Gastrocnemius medialis (tissue), 4 donors: Measurements from ENCODE around the gene PSMB10. TPM values are rescaled to one million over a fixed set of nuclear protein-coding genes. Genes with fewer than 3 reads are reported as not detected.

Experiments used
- ATAC-seq, 2 donors: fragments of 150-250 bp; one replicate each; pipeline ENCODE4 v1.9.1; 2016
- DNase-seq, 2 donors: peaks; one replicate each; pipeline ENCODE4 v3.0.0-alpha.2; 2019
- H3K27ac ChIP-seq, 4 donors: fragments of 200-600 bp; sonication (generic); 1 replicate in 1 of 4; 2 replicates in 3 of 4; pipeline ENCODE4 v1.5.1; 2016 to 2018; ENCODE audit warnings: mild to moderate bottlenecking in 2 of 4, moderate library complexity in 1 of 4
- H3K27me3 ChIP-seq, 3 donors: fragments of 200-600 bp; sonication (generic) in 2 of 3; 1 replicate in 1 of 3; 2 replicates in 2 of 3; pipeline versions ENCODE4 v1.5.1 to v1.6.0; 2016 to 2019; ENCODE audit warnings: mild to moderate bottlenecking in 1 of 3, moderate library complexity in 1 of 3
- H3K36me3 ChIP-seq, 2 donors: fragments of 200-600 bp; sonication (generic) in 1 of 2; one replicate each; pipeline ENCODE4 v1.5.1; 2017 to 2018
- H3K4me1 ChIP-seq, 2 donors: fragments of 200-600 bp; sonication (generic) in 1 of 2; one replicate each; pipeline ENCODE4 v1.5.1; 2016 to 2017; ENCODE audit warnings: mild to moderate bottlenecking in 2 of 2
- H3K4me3 ChIP-seq, 4 donors: fragments of 200-600 bp; sonication (generic) in 3 of 4; 1 replicate in 1 of 4; 2 replicates in 3 of 4; pipeline ENCODE4 v1.5.1; 2016 to 2019; ENCODE audit warnings: mild to moderate bottlenecking in 2 of 4
- H3K9me3 ChIP-seq, 3 donors: fragments of 200-600 bp; sonication (generic) in 2 of 3; 1 replicate in 1 of 3; 2 replicates in 2 of 3; pipeline ENCODE4 v1.5.1; 2016 to 2019
- POLR2A ChIP-seq, 2 donors: fragments of 450-650 bp; IDR thresholded peaks; one replicate each; pipeline ENCODE4 v1.6.1; 2017; ENCODE audit warnings: antibody characterized with exemption in 2 of 2, mild to moderate bottlenecking in 2 of 2, moderate library complexity in 2 of 2
- in situ Hi-C, 4 donors: fragments of 200-750 bp; cut with MboI; loops; one replicate each; pipeline versions ENCODE4 v1.15.0 to v1.8.0; 2017; ENCODE audit warnings: low sequenced_read_pairs in 4 of 4
- intact Hi-C: fragments of 100-400 bp; cut with DNase I; formaldehyde crosslinking; loops from one replicate; pipeline ENCODE4 v1.15.1; 2023; ENCODE audit warnings: low total_unique reads
- total RNA-seq, 4 donors: library from RNA; depleted of rRNA; stranded (reverse); fragments of >200 nt; gene quantifications; one replicate each; pipeline versions ENCODE4 v1.1.0 to v1.2.3, GENCODE V29; 2016
- TF ChIP-seq, protein P1 (sequence below), 5 experiments: fragments of 450-650 bp in 3 of 5; fragments of 200-600 bp in 2 of 5; sonication (generic) in 2 of 5; IDR thresholded peaks in 4 of 5; conservative IDR thresholded peaks in 1 of 5; 1 replicate in 4 of 5; 2 replicates in 1 of 5; pipeline ENCODE4 v1.5.1; 2016 to 2019; ENCODE audit warnings: antibody characterized with exemption in 5 of 5, mild to moderate bottlenecking in 3 of 5, moderate library complexity in 3 of 5

PSMB10 gene
- total RNA-seq, 4 donors from 2014 or later, result 18.3 to 41.4 (median 23.9) TPM

DNA sequence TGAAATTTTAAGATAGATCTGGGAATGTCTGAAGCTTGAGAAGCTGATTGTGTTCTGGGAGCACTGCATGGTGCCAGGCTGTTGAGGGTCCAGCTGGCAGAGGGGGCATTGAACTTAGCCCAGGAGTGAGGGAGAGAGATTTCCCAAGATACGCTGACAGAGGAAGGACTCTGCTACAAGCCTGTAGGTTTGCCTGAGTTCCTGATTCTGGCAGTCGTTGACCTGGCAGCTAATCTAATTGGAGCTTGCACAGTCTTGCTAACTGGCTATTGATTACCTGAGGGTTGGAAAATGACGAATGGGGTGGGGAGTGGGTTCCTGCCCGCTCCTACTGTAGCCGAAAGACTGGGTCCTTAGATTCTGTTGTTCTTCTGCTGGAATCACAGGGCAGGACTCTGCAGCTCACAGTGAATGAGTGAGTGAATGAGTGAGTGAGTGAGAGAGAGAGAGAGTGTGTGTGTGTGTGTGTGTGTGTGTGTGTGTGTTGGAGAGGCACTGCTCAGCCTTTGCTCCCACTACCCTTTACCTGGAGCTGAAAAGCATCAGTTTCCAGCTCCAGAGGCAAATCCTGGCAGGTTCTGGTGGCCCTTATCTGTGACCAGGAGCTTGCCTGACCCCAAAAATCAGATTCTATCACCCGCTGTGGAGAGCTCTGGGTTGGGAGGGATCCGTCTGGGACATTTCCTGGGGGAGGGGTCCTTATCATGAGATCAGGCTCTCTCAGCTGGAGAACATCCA lies 21.7 kb downstream of the PSMB10 start:
- peaks cover 58 to 59% of the 10 kb centered on the region in 2 donors for H3K4me1 ChIP-seq
- no peaks in the 10 kb centered on the region for H3K9me3 ChIP-seq
- no peak for ATAC-seq
- H3K4me3 ChIP-seq, result no peak overlapping the region
- intact Hi-C loops (no loop called here), in situ Hi-C loops (no loop called here)
- peak overlapping the region; percentile 86 to 99 (median 95) for H3K27ac ChIP-seq
- peaks cover 0 to 20% of the 10 kb centered on the region in 2 donors for H3K36me3 ChIP-seq
- no peak for DNase-seq
- no peak for TF ChIP-seq POLR2A (IDR thresholded peaks at IDR 0.05)
- TF ChIP-seq, protein P1, sequence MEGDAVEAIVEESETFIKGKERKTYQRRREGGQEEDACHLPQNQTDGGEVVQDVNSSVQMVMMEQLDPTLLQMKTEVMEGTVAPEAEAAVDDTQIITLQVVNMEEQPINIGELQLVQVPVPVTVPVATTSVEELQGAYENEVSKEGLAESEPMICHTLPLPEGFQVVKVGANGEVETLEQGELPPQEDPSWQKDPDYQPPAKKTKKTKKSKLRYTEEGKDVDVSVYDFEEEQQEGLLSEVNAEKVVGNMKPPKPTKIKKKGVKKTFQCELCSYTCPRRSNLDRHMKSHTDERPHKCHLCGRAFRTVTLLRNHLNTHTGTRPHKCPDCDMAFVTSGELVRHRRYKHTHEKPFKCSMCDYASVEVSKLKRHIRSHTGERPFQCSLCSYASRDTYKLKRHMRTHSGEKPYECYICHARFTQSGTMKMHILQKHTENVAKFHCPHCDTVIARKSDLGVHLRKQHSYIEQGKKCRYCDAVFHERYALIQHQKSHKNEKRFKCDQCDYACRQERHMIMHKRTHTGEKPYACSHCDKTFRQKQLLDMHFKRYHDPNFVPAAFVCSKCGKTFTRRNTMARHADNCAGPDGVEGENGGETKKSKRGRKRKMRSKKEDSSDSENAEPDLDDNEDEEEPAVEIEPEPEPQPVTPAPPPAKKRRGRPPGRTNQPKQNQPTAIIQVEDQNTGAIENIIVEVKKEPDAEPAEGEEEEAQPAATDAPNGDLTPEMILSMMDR (IDR thresholded peaks at IDR 0.05 in 4 of 5, conservative IDR thresholded peaks at IDR 0.05 in 1 of 5), result no peak
- no peaks in the 10 kb centered on the region for H3K27me3 ChIP-seq

DNA sequence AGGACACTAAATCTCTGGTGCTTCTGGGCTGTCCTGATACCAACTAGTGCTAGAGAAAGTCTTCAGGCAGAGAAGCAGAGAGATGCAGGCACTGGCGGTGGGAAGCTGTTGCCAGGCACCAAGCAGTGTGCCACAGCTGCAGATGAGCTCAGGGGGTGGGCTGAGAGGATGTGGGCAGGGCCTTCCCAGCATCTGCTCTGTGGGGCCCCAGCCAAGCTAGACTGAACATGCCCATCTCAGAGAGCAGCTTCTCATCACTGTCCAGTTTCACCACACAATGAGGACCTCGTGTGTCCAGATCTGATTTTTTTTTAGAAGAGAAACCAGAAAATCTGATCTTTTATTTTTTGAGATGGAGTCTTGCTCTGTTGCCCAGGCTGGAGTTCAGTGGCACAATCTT lies 26.5 kb downstream of the PSMB10 start:
- Histone ChIP-seq H3K27me3 (no peaks in the 10 kb centered on the region), H3K4me1 (peaks cover 20 to 26% of the 10 kb centered on the region in 2 donors), H3K27ac (no peak overlapping the region), H3K36me3 (peaks cover 0 to 34% of the 10 kb centered on the region in 2 donors), H3K9me3 (no peaks in the 10 kb centered on the region), H3K4me3 (no peak overlapping the region)
- no peak for TF ChIP-seq POLR2A (IDR thresholded peaks at IDR 0.05)
- TF ChIP-seq, protein P1 (IDR thresholded peaks at IDR 0.05 in 4 of 5, conservative IDR thresholded peaks at IDR 0.05 in 1 of 5), result no peak
- in situ Hi-C loops, result no loop called here
- ATAC-seq, result no peak
- no peak for DNase-seq
- intact Hi-C loops, result no loop called here

DNA sequence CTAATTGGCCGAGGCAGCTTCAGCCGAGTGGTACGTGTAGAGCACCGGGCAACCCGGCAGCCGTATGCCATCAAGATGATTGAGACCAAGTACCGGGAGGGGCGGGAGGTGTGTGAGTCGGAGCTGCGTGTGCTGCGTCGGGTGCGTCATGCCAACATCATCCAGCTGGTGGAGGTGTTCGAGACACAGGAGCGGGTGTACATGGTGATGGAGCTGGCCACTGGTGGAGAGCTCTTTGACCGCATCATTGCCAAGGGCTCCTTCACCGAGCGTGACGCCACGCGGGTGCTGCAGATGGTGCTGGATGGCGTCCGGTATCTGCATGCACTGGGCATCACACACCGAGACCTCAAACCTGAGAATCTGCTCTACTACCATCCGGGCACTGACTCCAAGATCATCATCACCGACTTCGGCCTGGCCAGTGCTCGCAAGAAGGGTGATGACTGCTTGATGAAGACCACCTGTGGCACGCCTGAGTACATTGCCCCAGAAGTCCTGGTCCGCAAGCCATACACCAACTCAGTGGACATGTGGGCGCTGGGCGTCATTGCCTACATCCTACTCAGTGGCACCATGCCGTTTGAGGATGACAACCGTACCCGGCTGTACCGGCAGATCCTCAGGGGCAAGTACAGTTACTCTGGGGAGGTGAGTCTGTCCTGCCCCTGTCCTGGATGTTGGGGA lies 27.5 kb downstream of the PSMB10 start:
- Histone ChIP-seq H3K9me3 (no peaks in the 10 kb centered on the region), H3K36me3 (peaks cover 0 to 34% of the 10 kb centered on the region in 2 donors), H3K27me3 (no peaks in the 10 kb centered on the region), H3K4me1 (peaks cover 12 to 19% of the 10 kb centered on the region in 2 donors), H3K27ac (no peak overlapping the region), H3K4me3 (no peak overlapping the region)
- no peak for TF ChIP-seq POLR2A (IDR thresholded peaks at IDR 0.05)
- TF ChIP-seq, protein P1 (IDR thresholded peaks at IDR 0.05 in 4 of 5, conservative IDR thresholded peaks at IDR 0.05 in 1 of 5), result no peak
- no peak for ATAC-seq
- intact Hi-C loops, result no loop called here
- no peak for DNase-seq
- in situ Hi-C loops, result no loop called here

DNA sequence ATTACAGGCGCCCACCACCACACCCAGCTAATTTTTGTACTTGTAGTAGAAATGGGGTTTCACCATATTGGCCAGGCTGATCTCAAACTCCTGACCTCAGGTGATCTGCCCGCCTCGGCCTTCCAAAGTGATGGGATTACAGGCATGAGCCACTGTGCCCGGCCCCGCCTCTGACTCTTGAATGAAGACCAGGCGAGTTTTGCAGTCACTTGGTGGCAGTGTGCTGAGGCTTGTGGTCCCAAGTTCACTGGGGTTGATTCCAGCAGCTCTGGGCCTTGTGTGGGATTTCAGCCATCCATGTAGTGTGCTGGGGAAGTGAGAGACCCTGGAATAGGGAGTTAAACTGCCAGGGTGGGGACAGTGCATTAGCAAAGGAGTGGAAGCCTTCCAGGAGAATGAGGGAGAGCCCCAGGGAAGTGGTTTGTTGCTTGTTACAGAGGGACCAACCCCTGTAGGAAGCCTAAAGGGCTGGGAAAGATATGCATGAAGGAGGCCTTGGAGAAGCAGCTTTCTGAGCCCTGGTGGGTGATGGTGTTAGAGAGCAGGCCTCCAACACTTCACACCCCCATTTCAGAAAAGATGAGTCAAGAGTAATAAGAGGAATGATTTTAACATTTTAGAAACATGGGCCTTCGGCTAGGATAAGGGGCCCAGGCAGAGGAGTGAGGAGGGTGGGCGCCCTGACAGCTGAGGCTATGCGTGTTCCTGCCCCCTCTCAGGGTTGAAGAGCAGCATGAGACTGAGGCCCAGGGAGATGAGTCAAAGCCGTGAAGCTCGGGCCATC lies 29.1 kb downstream of the PSMB10 start:
- H3K9me3 ChIP-seq, result no peaks in the 10 kb centered on the region
- peak overlapping the region in 2 of 4 donors; percentile 9 to 20 for H3K27ac ChIP-seq
- in situ Hi-C loops (no loop called here), intact Hi-C loops (no loop called here)
- TF ChIP-seq POLR2A (IDR thresholded peaks at IDR 0.05), result no peak
- H3K4me3 ChIP-seq, result no peak overlapping the region
- peaks cover 12 to 19% of the 10 kb centered on the region in 2 donors for H3K4me1 ChIP-seq
- peaks cover 0 to 34% of the 10 kb centered on the region in 2 donors for H3K36me3 ChIP-seq
- H3K27me3 ChIP-seq, result no peaks in the 10 kb centered on the region
- DNase-seq, result no peak
- ATAC-seq, result no peak

DNA sequence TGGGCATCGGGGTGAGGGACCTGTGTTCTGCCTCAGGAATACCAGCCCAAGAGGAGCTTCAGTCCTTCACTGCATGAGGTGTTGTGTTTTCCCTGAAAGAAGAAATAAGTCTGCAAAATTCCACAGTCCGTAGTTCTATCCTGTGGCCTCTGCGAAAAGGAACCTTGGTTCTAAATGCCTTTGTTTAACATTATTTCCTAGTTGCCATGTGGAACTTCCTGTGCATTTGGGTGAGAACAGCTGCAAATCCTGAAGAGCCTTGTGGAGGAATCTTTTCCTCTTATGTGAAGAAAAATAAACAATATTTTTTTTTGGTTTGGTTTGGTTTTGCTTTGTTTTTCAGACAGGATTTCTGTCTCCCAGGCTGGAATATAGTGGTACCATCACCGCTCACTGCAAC lies 33.8 kb downstream of the PSMB10 start:
- in situ Hi-C loops (no loop called here), intact Hi-C loops (no loop called here)
- Histone ChIP-seq H3K4me3 (no peak overlapping the region), H3K9me3 (no peaks in the 10 kb centered on the region), H3K27ac (peak overlapping the region in 1 of 4 donors; percentile 21), H3K27me3 (no peaks in the 10 kb centered on the region), H3K36me3 (no peaks in the 10 kb centered on the region), H3K4me1 (peaks cover 19 to 20% of the 10 kb centered on the region in 2 donors)
- ATAC-seq (no peak), DNase-seq (no peak)
- TF ChIP-seq, protein P1 (IDR thresholded peaks at IDR 0.05 in 4 of 5, conservative IDR thresholded peaks at IDR 0.05 in 1 of 5), result no peak
- TF ChIP-seq POLR2A (IDR thresholded peaks at IDR 0.05), result no peak
